ENCODE data around the gene TECPR2. TPM values are rescaled to one million over a fixed set of nuclear protein-coding genes. Genes with fewer than 3 reads are reported as not detected.
"Not testable (repeated sequence)": the region's sequence is repeated elsewhere in the genome, so short reads cannot be mapped to it uniquely, and the experiment has no call there.

The TECPR2 gene
- polyA plus RNA-seq, 3 donors, result 3.3 to 6.1 (median 5.9) TPM

GRCh38 chr14:102525929-102526497 is 163.3 kb downstream of the TECPR2 start:
- 78 to 89% (median 82%) methylated on average over 12 of the region's 12 CpGs for WGBS, 3 donors
- no peak overlapping the region for H3K27ac ChIP-seq (ENCODE audit: low read depth, low read length)

- 78 to 89% (median 83%) methylated on average over 11 of the region's 11 CpGs for WGBS, 3 donors
- H3K27ac ChIP-seq (ENCODE audit: low read depth, low read length), result no peak overlapping the region
These were observed 165.9 kb downstream of the TECPR2 start for GRCh38 chr14:102528431-102529170.

- no peak overlapping the region for H3K27ac ChIP-seq (ENCODE audit: low read depth, low read length)
- 61 to 71% (median 67%) methylated on average over 13 of the region's 13 CpGs for WGBS, 3 donors
These were observed 168.2 kb downstream of the TECPR2 start for GRCh38 chr14:102530828-102531478.

- H3K27ac ChIP-seq (ENCODE audit: low read depth, low read length), result no peak overlapping the region
- WGBS, 3 donors, result 79 to 83% (median 80%) methylated on average over 3 of the region's 3 CpGs
These were observed 169.5 kb downstream of the TECPR2 start for GRCh38 chr14:102532204-102532658.

- H3K27ac ChIP-seq (ENCODE audit: low read depth, low read length), result no peak overlapping the region
- 50 to 81% (median 75%) methylated on average over 14 to 15 of the region's 15 CpGs for WGBS, 3 donors
These were observed 175.3 kb downstream of the TECPR2 start for GRCh38 chr14:102537981-102538601.

- H3K27ac ChIP-seq (ENCODE audit: low read depth, low read length), result no peak overlapping the region
- WGBS, 3 donors, result 72 to 78% (median 72%) methylated on average over 23 to 25 of the region's 25 CpGs
These were observed 176.1 kb downstream of the TECPR2 start for GRCh38 chr14:102538602-102539543.

GRCh38 chr14:102539544-102540314 is 177.0 kb downstream of the TECPR2 start:
- WGBS, 3 donors, result 51 to 73% (median 52%) methylated on average over 16 to 17 of the region's 17 CpGs
- H3K27ac ChIP-seq (ENCODE audit: low read depth, low read length), result no peak overlapping the region

- whole genome bisulfite sequencing, 3 donors, result 49 to 64% (median 51%) methylated on average over 29 of the region's 29 CpGs
- no peak overlapping the region for H3K27ac ChIP-seq (ENCODE audit: low read depth, low read length)
These were observed 177.7 kb downstream of the TECPR2 start for GRCh38 chr14:102540315-102541028.

- WGBS, 3 donors, result 91 to 97% (median 94%) methylated on average over 13 to 14 of the region's 14 CpGs
- not testable (repeated sequence) for H3K27ac ChIP-seq (ENCODE audit: low read depth, low read length)
These were observed 178.3 kb downstream of the TECPR2 start for GRCh38 chr14:102541029-102541491.

GRCh38 chr14:102541771-102542170 is 179.0 kb downstream of the TECPR2 start:
- H3K27ac ChIP-seq (ENCODE audit: low read depth, low read length), result no peak overlapping the region
- WGBS, 3 donors, result 89 to 93% (median 89%) methylated on average over 10 of the region's 10 CpGs

GRCh38 chr14:102544046-102544746 is 181.5 kb downstream of the TECPR2 start:
- 15 to 32% (median 20%) methylated on average over 37 to 43 of the region's 43 CpGs for WGBS, 3 donors
- H3K27ac ChIP-seq (ENCODE audit: low read depth, low read length), result no peak overlapping the region

- WGBS, 3 donors, result 8 to 13% (median 10%) methylated on average over 48 to 66 of the region's 66 CpGs
These were observed 182.2 kb downstream of the TECPR2 start for GRCh38 chr14:102544747-102545460.

GRCh38 chr14:102545461-102546265 is 182.9 kb downstream of the TECPR2 start:
- no peak overlapping the region for H3K27ac ChIP-seq (ENCODE audit: low read depth, low read length)
- 57 to 66% (median 58%) methylated on average over 29 of the region's 29 CpGs for WGBS, 3 donors

More at GRCh38 chr14:102544747-102545460, 182.2 kb downstream of the TECPR2 start:
- no peak overlapping the region for H3K27ac ChIP-seq (ENCODE audit: low read depth, low read length)

GRCh38 chr14:102548616-102549240 is 186.0 kb downstream of the TECPR2 start:
- no peak overlapping the region for H3K27ac ChIP-seq (ENCODE audit: low read depth, low read length)
- 59 to 69% (median 62%) methylated on average over 3 of the region's 3 CpGs for WGBS, 3 donors

Measured in adipose tissue (tissue), 3 donors.